A549 (cell line): ENCODE measurements around the gene XYLT1.

Experiments
- EP300 ChIP-seq, 2 experiments: fragments of >200 bp; sonication (Bioruptor Twin); formaldehyde crosslinking; IDR thresholded peaks; 2 replicates in 1 of 2; 3 replicates in 1 of 2; pipeline ENCODE4 v1.6.1; 2016 to 2017
- JUNB ChIP-seq: fragments of >200 bp; sonication (Bioruptor Twin); formaldehyde crosslinking; IDR thresholded peaks from 2 replicates; pipeline ENCODE4 v1.6.1; 2016
- MAZ ChIP-seq: fragments of 150-350 bp; IDR thresholded peaks from 2 replicates; pipeline ENCODE4 v1.6.1; 2014; ENCODE audit warnings: antibody characterized with exemption, low read depth, low read length, borderline replicate concordance
- NFE2L2 ChIP-seq: fragments of 150-350 bp; conservative IDR thresholded peaks from 2 replicates; pipeline ENCODE4 v1.6.1; 2014; ENCODE audit warnings: low read length
- PBX3 ChIP-seq: IDR thresholded peaks from 2 replicates; pipeline ENCODE4 v1.6.1; 2012
- POLR2A ChIP-seq: IDR thresholded peaks from 2 replicates; pipeline ENCODE4 v1.6.1; 2012; ENCODE audit warnings: mild to moderate bottlenecking, low read length
- POLR2AphosphoS2 ChIP-seq: conservative IDR thresholded peaks from 2 replicates; pipeline ENCODE4 v1.6.1; 2012; ENCODE audit warnings: low read length, improper control_type of control experiment, inconsistent platforms
- RCOR1 ChIP-seq: fragments of 150-350 bp; IDR thresholded peaks from 2 replicates; pipeline ENCODE4 v1.6.1; 2014; ENCODE audit warnings: antibody characterized with exemption, low read length, low read depth
- SMC3 ChIP-seq: fragments of >200 bp; sonication (Bioruptor Twin); formaldehyde crosslinking; IDR thresholded peaks from 3 replicates; pipeline ENCODE4 v1.6.1; 2018; ENCODE audit warnings: inconsistent platforms
- SREBF2 ChIP-seq: fragments of 450-650 bp; IDR thresholded peaks from 2 replicates; pipeline ENCODE4 v1.6.1; 2014; ENCODE audit warnings: mild to moderate bottlenecking, moderate library complexity
- ZNF302 ChIP-seq: fragments of 250-450 bp; sonication (Bioruptor Pico); IDR thresholded peaks from 2 replicates; pipeline ENCODE4 v1.9.0; 2021; ENCODE audit warnings: inconsistent platforms, mild to moderate bottlenecking, moderate library complexity
- TF ChIP-seq, protein P1 (sequence below): fragments of >200 bp; sonication (Bioruptor Twin); formaldehyde crosslinking; IDR thresholded peaks from 3 replicates; pipeline ENCODE4 v1.5.1; 2016
- TF ChIP-seq, protein P2 (sequence below): fragments of 450-650 bp; IDR thresholded peaks from 2 replicates; pipeline ENCODE4 v1.6.1; 2014; ENCODE audit warnings: antibody characterized with exemption

DNA sequence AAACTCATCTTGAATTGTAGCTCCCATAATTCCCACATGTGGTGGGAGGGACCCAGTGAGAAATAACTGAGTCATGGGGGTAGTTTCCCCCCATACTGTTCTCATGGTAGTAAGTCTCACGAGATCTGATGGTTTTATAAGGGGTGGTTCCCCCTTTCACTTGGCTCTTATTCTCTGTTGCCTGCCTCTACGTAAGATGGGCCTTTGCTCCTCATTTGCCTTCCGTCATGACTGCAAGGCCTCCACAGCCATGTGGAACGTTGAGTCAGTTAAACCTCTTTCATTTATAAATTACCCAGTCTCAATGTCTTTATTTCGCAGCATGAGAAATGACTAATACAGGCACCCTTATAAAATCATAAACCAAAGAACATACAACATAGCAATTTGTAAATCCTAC lies 79.0 kb downstream of the XYLT1 start:
- TF ChIP-seq, protein P1, sequence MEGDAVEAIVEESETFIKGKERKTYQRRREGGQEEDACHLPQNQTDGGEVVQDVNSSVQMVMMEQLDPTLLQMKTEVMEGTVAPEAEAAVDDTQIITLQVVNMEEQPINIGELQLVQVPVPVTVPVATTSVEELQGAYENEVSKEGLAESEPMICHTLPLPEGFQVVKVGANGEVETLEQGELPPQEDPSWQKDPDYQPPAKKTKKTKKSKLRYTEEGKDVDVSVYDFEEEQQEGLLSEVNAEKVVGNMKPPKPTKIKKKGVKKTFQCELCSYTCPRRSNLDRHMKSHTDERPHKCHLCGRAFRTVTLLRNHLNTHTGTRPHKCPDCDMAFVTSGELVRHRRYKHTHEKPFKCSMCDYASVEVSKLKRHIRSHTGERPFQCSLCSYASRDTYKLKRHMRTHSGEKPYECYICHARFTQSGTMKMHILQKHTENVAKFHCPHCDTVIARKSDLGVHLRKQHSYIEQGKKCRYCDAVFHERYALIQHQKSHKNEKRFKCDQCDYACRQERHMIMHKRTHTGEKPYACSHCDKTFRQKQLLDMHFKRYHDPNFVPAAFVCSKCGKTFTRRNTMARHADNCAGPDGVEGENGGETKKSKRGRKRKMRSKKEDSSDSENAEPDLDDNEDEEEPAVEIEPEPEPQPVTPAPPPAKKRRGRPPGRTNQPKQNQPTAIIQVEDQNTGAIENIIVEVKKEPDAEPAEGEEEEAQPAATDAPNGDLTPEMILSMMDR: no peak
- TF ChIP-seq POLR2A (no peak), SREBF2 (no peak), EP300 (IDR thresholded peaks at IDR 0.05) (no peak), RCOR1 (no peak), MAZ (no peak), ZNF302 (CRISPR knock-in tag) (no peak), JUNB (no peak), SMC3 (no peak), NFE2L2 (no peak), PBX3 (no peak), POLR2AphosphoS2 (no peak)
- TF ChIP-seq, protein P2, sequence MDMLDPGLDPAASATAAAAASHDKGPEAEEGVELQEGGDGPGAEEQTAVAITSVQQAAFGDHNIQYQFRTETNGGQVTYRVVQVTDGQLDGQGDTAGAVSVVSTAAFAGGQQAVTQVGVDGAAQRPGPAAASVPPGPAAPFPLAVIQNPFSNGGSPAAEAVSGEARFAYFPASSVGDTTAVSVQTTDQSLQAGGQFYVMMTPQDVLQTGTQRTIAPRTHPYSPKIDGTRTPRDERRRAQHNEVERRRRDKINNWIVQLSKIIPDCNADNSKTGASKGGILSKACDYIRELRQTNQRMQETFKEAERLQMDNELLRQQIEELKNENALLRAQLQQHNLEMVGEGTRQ: no peak
